D341Med (cell line): ENCODE measurements around the gene BICDL1.
"Not testable (repeated sequence)": the region's sequence is repeated elsewhere in the genome, so short reads cannot be mapped to it uniquely, and the experiment has no call there.

Source experiments
- DNase-seq: peaks from one replicate; pipeline ENCODE4 v3.0.0; 2012; ENCODE audit warnings: low spot score

BICDL1 gene

GRCh38 chr12:119988472-119989360, at the start of gene BICDL1:
Gene BICDL1, plus strand, starts transcription at chr12:119989236. Its CDS starts 633 bp downstream, at chr12:119989869.
- DNase-seq = peak; percentile 95

- no peak for DNase-seq
These were observed 48.1 kb upstream of the BICDL1 start for GRCh38 chr12:119940897-119941296.

- DNase-seq = no peak
These were observed 46.6 kb upstream of the BICDL1 start for GRCh38 chr12:119942386-119942785.

- no peak for DNase-seq
These were observed 42.8 kb upstream of the BICDL1 start for GRCh38 chr12:119946213-119946612.

GRCh38 chr12:119949145-119949544, 39.9 kb upstream of the BICDL1 start:
- DNase-seq = no peak

- DNase-seq = no peak
These were observed 39.4 kb upstream of the BICDL1 start for GRCh38 chr12:119949594-119949993.

- DNase-seq = no peak
These were observed 33.0 kb upstream of the BICDL1 start for GRCh38 chr12:119956047-119956446.

GRCh38 chr12:119957135-119957534, 31.9 kb upstream of the BICDL1 start:
- no peak for DNase-seq

GRCh38 chr12:119959435-119959834, 29.6 kb upstream of the BICDL1 start:
- DNase-seq = no peak

GRCh38 chr12:119964123-119964522, 24.9 kb upstream of the BICDL1 start:
- DNase-seq = no peak

- DNase-seq = no peak
These were observed 24.1 kb upstream of the BICDL1 start for GRCh38 chr12:119964929-119965328.

- no peak for DNase-seq
These were observed 8.8 kb upstream of the BICDL1 start for GRCh38 chr12:119980242-119980641.

- DNase-seq = not testable (repeated sequence)
These were observed 8.3 kb upstream of the BICDL1 start for GRCh38 chr12:119980702-119981101.

- DNase-seq = no peak
These were observed 310 bp downstream of the BICDL1 start for GRCh38 chr12:119989361-119989730.

GRCh38 chr12:119989731-119990381, 820 bp downstream of the BICDL1 start:
- peak; percentile 91 for DNase-seq

GRCh38 chr12:119990382-119990874, 1.4 kb downstream of the BICDL1 start:
- peak; percentile 34 for DNase-seq

- DNase-seq = no peak
These were observed 3.2 kb downstream of the BICDL1 start for GRCh38 chr12:119992129-119992705.

- no peak for DNase-seq
These were observed 6.0 kb downstream of the BICDL1 start for GRCh38 chr12:119994892-119995658.

- no peak for DNase-seq
These were observed 7.4 kb downstream of the BICDL1 start for GRCh38 chr12:119996417-119996816.

- DNase-seq = no peak
These were observed 9.6 kb downstream of the BICDL1 start for GRCh38 chr12:119998471-119999245.

GRCh38 chr12:120000556-120000955, 11.5 kb downstream of the BICDL1 start:
- no peak for DNase-seq
